GM12878 (cell line): ENCODE results near the gene GABBR2. TPM values are rescaled to one million over a fixed set of nuclear protein-coding genes. Genes with fewer than 3 reads are reported as not detected.

Experiments
- ATAC-seq: fragments of 200-7000 bp; cut with Tn5 transposase; 3 replicates; pipeline ENCODE4 v1.9.1; 2020; ENCODE audit warnings: mild to moderate bottlenecking, moderate library complexity
- BruUV-seq: library from RNA; stranded (reverse); fragments of 400-500 nt; replicated peaks from 2 replicates; lab custom pipeline; 2021; lab: Mats Ljungman, UMichigan
- CTCF ChIA-PET: fragments of 300-600 bp; sonication (Branson Sonifier 250); formaldehyde crosslinking; extraction: SDS; loops from one replicate; lab custom pipeline; 2021; ENCODE audit warnings: inconsistent platforms; lab: Yijun Ruan, JAX
- POLR2A ChIA-PET: fragments of 350-600 bp; formaldehyde crosslinking; extraction: SDS; loops from one replicate; lab custom pipeline; 2021; ENCODE audit warnings: inconsistent platforms; lab: Charles Lee
- RAD21 ChIA-PET: fragments of 300-600 bp; sonication (Branson Sonifier 250); formaldehyde crosslinking; loops from one replicate; lab custom pipeline; 2023; ENCODE audit warnings: antibody characterized with exemption; ENCODE audit not compliant: unreplicated experiment; lab: Charles Lee
- SMC1A ChIA-PET: fragments of 300-600 bp; sonication (Branson Sonifier 250); formaldehyde crosslinking; loops from one replicate; lab custom pipeline; 2023; ENCODE audit not compliant: unreplicated experiment, uncharacterized antibody; lab: Charles Lee
- DNase-seq: peaks from one replicate; pipeline ENCODE4 v3.0.0-alpha.2; 2011; ENCODE audit warnings: low read depth, low spot score
- FAIRE-seq: peaks from 3 replicates; lab custom pipeline; 2011; peaks lifted over from hg19 to GRCh38; lab: Jason Lieb, UNC
- H2AFZ ChIP-seq: 2 replicates; pipeline ENCODE4 v1.6.0; 2011; ENCODE audit warnings: low read depth, low read length, control low read depth; ENCODE audit not compliant: control insufficient read depth
- H3K27ac ChIP-seq: 2 replicates; pipeline ENCODE4 v1.5.1; 2011; ENCODE audit warnings: control low read depth; ENCODE audit not compliant: control insufficient read depth, insufficient read depth
- H3K27me3 ChIP-seq, 2 experiments: replicated peaks in 1 of 2; 2 replicates each; pipeline versions ENCODE4 v1.6.0 to v1.6.1; 2011; ENCODE audit warnings: low read length in 1 of 2; ENCODE audit not compliant: control insufficient read depth in 2 of 2, insufficient read depth in 2 of 2
- H3K36me3 ChIP-seq, 2 experiments: 2 replicates each; pipeline ENCODE4 v1.5.1; 2011; ENCODE audit warnings: low read length in 1 of 2; ENCODE audit not compliant: control insufficient read depth in 2 of 2, insufficient read depth in 2 of 2
- H3K4me1 ChIP-seq: 2 replicates; pipeline ENCODE4 v1.6.1; 2011; ENCODE audit warnings: mild to moderate bottlenecking, low read length, moderate library complexity, mixed read lengths; ENCODE audit not compliant: control insufficient read depth, insufficient read depth
- H3K4me2 ChIP-seq: 2 replicates; pipeline ENCODE4 v1.6.0; 2011; ENCODE audit warnings: control low read depth; ENCODE audit not compliant: control insufficient read depth, insufficient read depth
- H3K4me3 ChIP-seq: fragments of 200-600 bp; sonication (generic); 2 replicates; pipeline ENCODE4 v1.5.1; 2016
- H3K79me2 ChIP-seq: 2 replicates; pipeline ENCODE4 v1.6.0; 2011; ENCODE audit warnings: low read length; ENCODE audit not compliant: control insufficient read depth, insufficient read depth
- H3K9ac ChIP-seq: 2 replicates; pipeline ENCODE4 v1.8.0; 2011; ENCODE audit warnings: low read length, control low read depth, mixed read lengths; ENCODE audit not compliant: control insufficient read depth, insufficient read depth
- H3K9me3 ChIP-seq: replicated peaks from 3 replicates; pipeline ENCODE4 v1.5.1; 2011; ENCODE audit warnings: mild to moderate bottlenecking, low read length; ENCODE audit not compliant: control insufficient read depth, insufficient read depth
- H4K20me1 ChIP-seq: 2 replicates; pipeline ENCODE4 v1.6.0; 2011; ENCODE audit not compliant: control insufficient read depth, insufficient read depth
- ZNF217 ChIP-seq: fragments of 450-650 bp; IDR thresholded peaks from 2 replicates; pipeline ENCODE4 v1.6.1; 2017; ENCODE audit warnings: antibody characterized with exemption, mild to moderate bottlenecking
- ZNF274 ChIP-seq: IDR thresholded peaks from one replicate; pipeline ENCODE4 v1.8.0; 2011; ENCODE audit not compliant: insufficient read length, insufficient read depth
- ZNF622 ChIP-seq: fragments of 450-650 bp; IDR thresholded peaks from 2 replicates; pipeline ENCODE4 v1.6.1; 2017; ENCODE audit warnings: mild to moderate bottlenecking, inconsistent platforms
- WGBS: methylation state at CpG from one replicate; pipeline ENCODE4 v1.1.6; 2016; ENCODE audit warnings: low lambda C conversion rate; ENCODE audit not compliant: insufficient replicate concordance, insufficient coverage; ENCODE audit errors: missing lambda C conversion rate; 5-methylcytosine and 5-hydroxymethylcytosine counted together
- in situ Hi-C: fragments of 300-500 bp; cut with MboI; formaldehyde crosslinking; loops from 9 replicates; pipeline ENCODE4 v1.14.3; 2018; ENCODE audit warnings: mixed read lengths
- intact Hi-C: fragments of 100-400 bp; cut with micrococcal nuclease; formaldehyde crosslinking; loops from one replicate; pipeline ENCODE4 v1.14.2; 2022; ENCODE audit not compliant: unreplicated experiment
- polyA plus RNA-seq, 11 experiments: library from polyadenylated mRNA; depleted of rRNA in 4 of 11; unstranded in 6 of 11; stranded (reverse) in 5 of 11; fragments of >200 nt; fragmentation: Nextera tagmentation in 4 of 11; fragmentation: Illumina TruSeq in 1 of 11; extraction: Ambion mirVana in 4 of 11; extraction: Trizol in 1 of 11; gene quantifications; 1 replicate in 1 of 11; 2 replicates in 10 of 11; pipeline versions ENCODE4 v1.2.1 to v1.2.3, GENCODE V29; 2011 to 2016; ENCODE audit warnings: inconsistent platforms in 2 of 11, missing spikeins in 2 of 11, low read depth in 1 of 11
- total RNA-seq, 4 experiments: library from RNA; depleted of rRNA in 3 of 4; stranded (reverse); fragments of >200 nt in 3 of 4; fragmentation: Illumina TruSeq in 1 of 4; extraction: Trizol in 1 of 4; gene quantifications; 2 replicates each; pipeline versions ENCODE4 v1.2.1 to v1.2.3, GENCODE V29; 2013 to 2021
- TF ChIP-seq, protein P1 (sequence below): fragments of 450-650 bp; IDR thresholded peaks from 2 replicates; pipeline ENCODE4 v1.6.1; 2016; ENCODE audit warnings: mild to moderate bottlenecking, moderate library complexity, borderline replicate concordance

Gene GABBR2
- total and polyA plus RNA-seq, 10 of the 15 experiments (the other 5 are each of a cell fraction or from before 2014, with no cell fraction given) = 0.02 to 2.2 (median 0.06) TPM; not detected in 2

DNA sequence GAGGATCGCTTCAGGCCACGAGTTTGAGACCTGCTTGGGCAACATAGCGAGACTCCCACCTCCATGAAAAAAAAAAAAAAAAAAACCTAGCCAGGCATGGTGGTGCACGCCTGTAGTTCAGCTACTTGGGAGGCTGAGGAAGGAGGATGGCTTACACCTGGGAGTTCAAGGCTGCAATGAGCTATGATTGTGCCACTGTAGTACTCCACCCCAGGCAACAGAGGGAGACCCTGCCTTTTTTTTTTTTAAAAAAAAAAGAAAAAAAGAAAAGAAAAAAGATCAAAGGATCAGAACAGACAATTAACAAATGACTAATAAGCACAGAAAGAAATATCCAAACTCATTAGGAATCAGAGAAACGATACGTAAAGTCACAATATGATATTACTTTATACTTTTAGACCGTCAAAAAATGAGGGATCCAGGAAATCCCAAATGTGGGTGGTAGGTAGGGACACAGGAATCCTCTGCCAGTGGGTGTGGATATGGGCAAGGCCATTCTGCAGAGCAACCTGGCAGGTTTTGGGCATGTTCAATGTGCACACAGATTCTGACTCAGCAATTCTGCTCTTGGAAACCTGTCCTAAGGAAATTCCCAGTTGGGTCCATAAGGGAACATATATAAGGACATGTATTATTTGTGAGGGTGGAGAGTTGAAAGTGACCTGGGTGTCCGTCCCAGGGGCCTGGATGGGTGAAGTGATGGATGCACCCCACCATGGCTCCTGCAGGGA is 308.6 kb downstream of the GABBR2 start:
- SMC1A ChIA-PET = interaction anchor here (0.6 kb wide), 1 partner anchor 19 kb away, joined by 3 read pairs; no protein-coding TSS in a partner anchor
- no peak for FAIRE-seq

More for the DNA sequence above, 308.6 kb downstream of the GABBR2 start:
- Histone ChIP-seq H3K4me3 (no peak overlapping the region), H3K4me2 (no peak overlapping the region), H3K27ac (no peak overlapping the region), H3K79me2 (no peaks in the 10 kb centered on the region), H3K36me3 (no peaks in the 10 kb centered on the region), H3K9me3 (no peaks in the 10 kb centered on the region), H3K9ac (no peak overlapping the region), H4K20me1 (no peaks in the 10 kb centered on the region), H3K4me1 (no peaks in the 10 kb centered on the region), H3K27me3 (no peaks in the 10 kb centered on the region), H2AFZ (no peak overlapping the region)
- 31% methylated on average over 6 of the region's 8 CpGs for WGBS
- BruUV-seq = no TSS peak
- RAD21 ChIA-PET = no interaction called here
- CTCF ChIA-PET = no interaction called here
- POLR2A ChIA-PET = no interaction called here
- intact Hi-C loops (no loop called here), in situ Hi-C loops (no loop called here)
- ATAC-seq (no peak), DNase-seq (no peak)
- TF ChIP-seq, protein P1, sequence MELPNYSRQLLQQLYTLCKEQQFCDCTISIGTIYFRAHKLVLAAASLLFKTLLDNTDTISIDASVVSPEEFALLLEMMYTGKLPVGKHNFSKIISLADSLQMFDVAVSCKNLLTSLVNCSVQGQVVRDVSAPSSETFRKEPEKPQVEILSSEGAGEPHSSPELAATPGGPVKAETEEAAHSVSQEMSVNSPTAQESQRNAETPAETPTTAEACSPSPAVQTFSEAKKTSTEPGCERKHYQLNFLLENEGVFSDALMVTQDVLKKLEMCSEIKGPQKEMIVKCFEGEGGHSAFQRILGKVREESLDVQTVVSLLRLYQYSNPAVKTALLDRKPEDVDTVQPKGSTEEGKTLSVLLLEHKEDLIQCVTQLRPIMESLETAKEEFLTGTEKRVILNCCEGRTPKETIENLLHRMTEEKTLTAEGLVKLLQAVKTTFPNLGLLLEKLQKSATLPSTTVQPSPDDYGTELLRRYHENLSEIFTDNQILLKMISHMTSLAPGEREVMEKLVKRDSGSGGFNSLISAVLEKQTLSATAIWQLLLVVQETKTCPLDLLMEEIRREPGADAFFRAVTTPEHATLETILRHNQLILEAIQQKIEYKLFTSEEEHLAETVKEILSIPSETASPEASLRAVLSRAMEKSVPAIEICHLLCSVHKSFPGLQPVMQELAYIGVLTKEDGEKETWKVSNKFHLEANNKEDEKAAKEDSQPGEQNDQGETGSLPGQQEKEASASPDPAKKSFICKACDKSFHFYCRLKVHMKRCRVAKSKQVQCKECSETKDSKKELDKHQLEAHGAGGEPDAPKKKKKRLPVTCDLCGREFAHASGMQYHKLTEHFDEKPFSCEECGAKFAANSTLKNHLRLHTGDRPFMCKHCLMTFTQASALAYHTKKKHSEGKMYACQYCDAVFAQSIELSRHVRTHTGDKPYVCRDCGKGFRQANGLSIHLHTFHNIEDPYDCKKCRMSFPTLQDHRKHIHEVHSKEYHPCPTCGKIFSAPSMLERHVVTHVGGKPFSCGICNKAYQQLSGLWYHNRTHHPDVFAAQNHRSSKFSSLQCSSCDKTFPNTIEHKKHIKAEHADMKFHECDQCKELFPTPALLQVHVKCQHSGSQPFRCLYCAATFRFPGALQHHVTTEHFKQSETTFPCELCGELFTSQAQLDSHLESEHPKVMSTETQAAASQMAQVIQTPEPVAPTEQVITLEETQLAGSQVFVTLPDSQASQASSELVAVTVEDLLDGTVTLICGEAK = no peak
- TF ChIP-seq ZNF274 (no peak), ZNF217 (no peak), ZNF622 (no peak)
